ENCODE measurements around the gene LDLRAD3. TPM values are rescaled to one million over a fixed set of nuclear protein-coding genes. Genes with fewer than 3 reads are reported as not detected.

Gene LDLRAD3
- total and polyA plus RNA-seq, 3 donors from 2014 or later: 7.1 to 14.6 (median 12.0) TPM

- WGBS, 2 donors: 57 to 59% methylated on average over 3 of the region's 3 CpGs
- no peaks in the 10 kb centered on the region for H3K27me3 ChIP-seq
- H3K4me1 ChIP-seq: no peaks in the 10 kb centered on the region
- intact Hi-C loops (cut with DNase I; ENCODE audit: low total_unique reads): no loop called here
- H3K9me3 ChIP-seq: no peaks in the 10 kb centered on the region
- H3K4me3 ChIP-seq: no peak overlapping the region
- no peak overlapping the region for H3K27ac ChIP-seq
- no peaks in the 10 kb centered on the region for H3K36me3 ChIP-seq (ENCODE audit: low read depth, missing control alignments)
- TF ChIP-seq CTCF (IDR thresholded peaks at IDR 0.05) (no peak), POLR2A (IDR thresholded peaks at IDR 0.05) (no peak)
- no peak for DNase-seq
Observed at GRCh38 chr11:36062796-36063365, 119.0 kb downstream of the LDLRAD3 start.

GRCh38 chr11:36065436-36065835 is 121.6 kb downstream of the LDLRAD3 start:
- DNase-seq: no peak
- intact Hi-C loops (cut with DNase I; ENCODE audit: low total_unique reads): no loop called here
- Histone ChIP-seq H3K4me1 (no peaks in the 10 kb centered on the region), H3K4me3 (no peak overlapping the region), H3K9me3 (no peaks in the 10 kb centered on the region), H3K36me3 (ENCODE audit: low read depth, missing control alignments) (no peaks in the 10 kb centered on the region), H3K27me3 (no peaks in the 10 kb centered on the region), H3K27ac (no peak overlapping the region)
- no peak for TF ChIP-seq POLR2A (IDR thresholded peaks at IDR 0.05)
- no peak for TF ChIP-seq CTCF (IDR thresholded peaks at IDR 0.05)
- WGBS, 2 donors: 84 to 87% methylated on average over 2 of the region's 2 CpGs

- no peaks in the 10 kb centered on the region for H3K9me3 ChIP-seq
- H3K27ac ChIP-seq: no peak overlapping the region
- no peaks in the 10 kb centered on the region for H3K36me3 ChIP-seq (ENCODE audit: low read depth, missing control alignments)
- TF ChIP-seq POLR2A (IDR thresholded peaks at IDR 0.05) (no peak), CTCF (IDR thresholded peaks at IDR 0.05) (no peak)
- WGBS, 2 donors: 94 to 99% methylated on average over 4 of the region's 4 CpGs
- no peak for DNase-seq
- H3K27me3 ChIP-seq: no peaks in the 10 kb centered on the region
- intact Hi-C loops (cut with DNase I; ENCODE audit: low total_unique reads): no loop called here
- H3K4me3 ChIP-seq: no peak overlapping the region
- no peaks in the 10 kb centered on the region for H3K4me1 ChIP-seq
Observed at GRCh38 chr11:36066891-36067290, 123.0 kb downstream of the LDLRAD3 start.

GRCh38 chr11:36069576-36070212 is 125.8 kb downstream of the LDLRAD3 start:
- Histone ChIP-seq H3K36me3 (ENCODE audit: low read depth, missing control alignments) (no peaks in the 10 kb centered on the region), H3K9me3 (no peaks in the 10 kb centered on the region), H3K4me1 (peaks cover 6% of the 10 kb centered on the region), H3K27ac (no peak overlapping the region), H3K27me3 (no peaks in the 10 kb centered on the region), H3K4me3 (no peak overlapping the region)
- no peak for TF ChIP-seq CTCF (IDR thresholded peaks at IDR 0.05)
- no peak for TF ChIP-seq POLR2A (IDR thresholded peaks at IDR 0.05)
- intact Hi-C loops (cut with DNase I; ENCODE audit: low total_unique reads): no loop called here
- WGBS, 2 donors: 81 to 90% methylated on average over 10 of the region's 10 CpGs
- no peak for DNase-seq
